ENCODE data around the gene RCOR3.
"Not testable (repeated sequence)": the region's sequence is repeated elsewhere in the genome, so short reads cannot be mapped to it uniquely, and the experiment has no call there.

The RCOR3 gene

DNA sequence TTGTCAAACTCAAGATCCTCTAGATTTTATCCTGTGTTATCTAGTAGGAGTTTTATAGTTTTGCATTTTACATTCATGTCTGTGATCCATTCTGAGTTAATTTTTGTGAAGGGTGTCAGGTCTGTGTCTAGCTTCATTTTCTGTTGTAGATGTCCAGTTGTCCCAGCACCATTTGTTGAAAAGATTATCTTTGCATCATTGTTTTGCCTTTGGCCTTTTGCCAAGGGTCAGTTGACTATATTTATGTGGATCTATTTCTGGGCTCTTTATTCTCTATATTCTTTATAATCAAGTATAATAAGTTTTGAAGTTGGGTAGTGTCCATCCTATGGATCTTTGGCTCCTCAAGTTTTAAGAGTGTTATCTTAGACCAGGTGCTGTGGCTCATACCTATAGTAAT lies 89.4 kb downstream of the RCOR3 start:
- H3K27me3 ChIP-seq = no peaks in the 10 kb centered on the region
- peaks cover 14% of the 10 kb centered on the region for H3K4me1 ChIP-seq
- no peak overlapping the region for H3K4me3 ChIP-seq
- H3K36me3 ChIP-seq = peaks cover 49% of the 10 kb centered on the region
- H4K20me1 ChIP-seq = peaks cover 27% of the 10 kb centered on the region
- TF ChIP-seq Cebpa-rat (IDR thresholded peaks at IDR 0.05) = no peak
- no peak overlapping the region for H3K4me2 ChIP-seq
- no peak overlapping the region for H3K27ac ChIP-seq
- no peak overlapping the region for H3K9ac ChIP-seq
- H3K9me3 ChIP-seq = peaks cover 38% of the 10 kb centered on the region

- no peak overlapping the region for H3K4me2 ChIP-seq
- H3K9me3 ChIP-seq = peaks cover 38% of the 10 kb centered on the region
- H3K9ac ChIP-seq = no peak overlapping the region
- peaks cover 49% of the 10 kb centered on the region for H3K36me3 ChIP-seq
- no peak for TF ChIP-seq Cebpa-rat (IDR thresholded peaks at IDR 0.05)
- H4K20me1 ChIP-seq = peaks cover 17% of the 10 kb centered on the region
- H3K27ac ChIP-seq = no peak overlapping the region
- no peaks in the 10 kb centered on the region for H3K27me3 ChIP-seq
- H3K4me1 ChIP-seq = peaks cover 24% of the 10 kb centered on the region
- H3K4me3 ChIP-seq = no peak overlapping the region
Measured at GRCh38 chr1:211349741-211350140, 90.6 kb downstream of the RCOR3 start.

GRCh38 chr1:211352055-211352454 lies 92.9 kb downstream of the RCOR3 start:
- peaks cover 38% of the 10 kb centered on the region for H3K9me3 ChIP-seq
- H3K27me3 ChIP-seq, H3K9ac ChIP-seq, H3K4me3 ChIP-seq, H4K20me1 ChIP-seq, H3K27ac ChIP-seq, H3K4me2 ChIP-seq: not testable (repeated sequence)
- H3K4me1 ChIP-seq = peaks cover 24% of the 10 kb centered on the region
- peaks cover 47% of the 10 kb centered on the region for H3K36me3 ChIP-seq

DNA sequence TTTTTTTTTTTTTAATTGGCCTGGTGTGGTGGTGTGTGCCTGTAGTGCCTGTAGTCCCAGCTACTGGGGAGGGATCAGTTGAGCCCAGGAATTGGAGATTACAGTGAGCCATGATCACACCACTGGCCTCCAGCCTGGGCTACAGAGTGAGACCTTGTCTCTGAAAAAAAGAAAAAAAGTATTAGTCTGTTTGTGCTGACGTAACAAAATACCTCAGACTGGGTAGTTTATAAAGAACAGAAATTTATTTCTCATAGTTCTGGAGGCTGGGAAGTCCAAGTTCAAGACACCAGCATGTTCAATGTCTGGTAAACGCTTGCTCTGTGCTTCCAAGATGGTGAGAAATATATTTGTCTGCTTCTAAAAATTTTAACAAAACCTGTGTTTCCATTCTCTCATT lies 93.3 kb downstream of the RCOR3 start:
- no peak for TF ChIP-seq Cebpa-rat (IDR thresholded peaks at IDR 0.05)
- H3K4me3 ChIP-seq = no peak overlapping the region
- peaks cover 24% of the 10 kb centered on the region for H3K4me1 ChIP-seq
- H3K4me2 ChIP-seq = peak overlapping the region; percentile 82
- H3K27me3 ChIP-seq = no peaks in the 10 kb centered on the region
- H3K9ac ChIP-seq = no peak overlapping the region
- H3K9me3 ChIP-seq = peaks cover 38% of the 10 kb centered on the region
- H4K20me1 ChIP-seq = no peaks in the 10 kb centered on the region
- H3K27ac ChIP-seq = peak overlapping the region; percentile 67; the same call in 1 of the 2 replicates
- peaks cover 47% of the 10 kb centered on the region for H3K36me3 ChIP-seq

DNA sequence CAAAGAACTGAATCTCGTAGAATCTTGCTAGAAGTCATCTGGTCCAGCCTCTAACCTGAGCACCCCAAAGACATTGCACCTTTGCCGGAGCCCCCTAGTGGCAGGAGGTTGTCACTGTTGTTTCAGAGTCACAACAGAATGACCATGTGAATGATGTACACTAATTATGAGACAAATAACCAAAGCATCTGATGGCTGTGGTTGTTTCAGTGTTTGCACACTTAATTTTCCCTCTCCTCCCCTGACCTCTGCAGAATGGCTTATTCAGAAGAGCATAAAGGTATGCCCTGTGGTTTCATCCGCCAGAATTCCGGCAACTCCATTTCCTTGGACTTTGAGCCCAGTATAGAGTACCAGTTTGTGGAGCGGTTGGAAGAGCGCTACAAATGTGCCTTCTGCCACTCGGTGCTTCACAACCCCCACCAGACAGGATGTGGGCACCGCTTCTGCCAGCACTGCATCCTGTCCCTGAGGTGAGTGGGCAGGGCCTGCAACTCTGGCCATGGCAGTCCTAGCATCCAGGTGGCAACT lies 93.9 kb downstream of the RCOR3 start:
- no peaks in the 10 kb centered on the region for H4K20me1 ChIP-seq
- H3K4me2 ChIP-seq = peak overlapping the region; percentile 82
- H3K9me3 ChIP-seq = peaks cover 38% of the 10 kb centered on the region
- H3K4me1 ChIP-seq = peaks cover 24% of the 10 kb centered on the region
- peak overlapping the region; percentile 15; the same call in 1 of the 2 replicates for H3K9ac ChIP-seq
- peaks cover 52% of the 10 kb centered on the region for H3K36me3 ChIP-seq
- H3K27me3 ChIP-seq = no peaks in the 10 kb centered on the region
- peak overlapping the region; percentile 67 for H3K27ac ChIP-seq
- no peak for TF ChIP-seq Cebpa-rat (IDR thresholded peaks at IDR 0.05)
- peak overlapping the region; percentile 38; the same call in 1 of the 2 replicates for H3K4me3 ChIP-seq

DNA sequence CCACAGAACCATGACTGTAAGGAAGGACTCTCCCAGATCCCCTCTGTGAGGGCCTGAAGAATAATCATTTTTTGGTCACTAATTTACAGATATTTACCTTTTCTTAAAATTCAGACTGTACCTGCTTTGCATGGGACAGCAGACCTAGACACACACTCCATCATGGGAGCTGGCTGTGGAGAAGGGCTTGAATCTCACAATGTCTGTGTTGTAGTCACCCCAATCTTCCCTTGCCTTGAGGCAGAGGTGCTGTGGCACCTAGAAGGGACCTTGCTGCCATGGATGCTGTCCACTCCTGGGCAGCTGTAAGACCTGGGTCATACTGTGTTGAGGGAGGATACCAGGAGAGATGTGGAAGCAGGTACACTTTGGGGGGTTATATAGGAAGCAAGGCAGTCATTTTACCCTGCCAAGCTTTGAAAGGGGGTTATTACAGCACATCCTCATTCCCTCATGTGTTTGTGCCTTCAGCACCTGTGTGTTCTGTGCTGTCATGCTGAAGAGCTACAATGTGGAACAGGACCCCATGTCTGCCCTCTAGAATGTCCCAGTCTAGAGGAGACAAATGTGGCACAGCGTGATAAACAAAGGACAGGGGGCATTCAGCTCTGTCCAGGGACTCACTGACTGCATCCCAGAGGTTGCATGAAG lies 94.5 kb downstream of the RCOR3 start:
- Histone ChIP-seq H3K4me2 (peak overlapping the region; percentile 82), H3K36me3 (peaks cover 57% of the 10 kb centered on the region), H3K4me3 (0 out of 2 replicates have a peak overlapping the region, but pooled peaks have one; percentile 38), H3K9ac (peak overlapping the region; percentile 15; the same call in 1 of the 2 replicates), H4K20me1 (no peaks in the 10 kb centered on the region), H3K27ac (peak overlapping the region; percentile 67), H3K9me3 (peaks cover 38% of the 10 kb centered on the region), H3K27me3 (no peaks in the 10 kb centered on the region), H3K4me1 (peaks cover 24% of the 10 kb centered on the region)
- TF ChIP-seq Cebpa-rat (IDR thresholded peaks at IDR 0.05) = no peak

DNA sequence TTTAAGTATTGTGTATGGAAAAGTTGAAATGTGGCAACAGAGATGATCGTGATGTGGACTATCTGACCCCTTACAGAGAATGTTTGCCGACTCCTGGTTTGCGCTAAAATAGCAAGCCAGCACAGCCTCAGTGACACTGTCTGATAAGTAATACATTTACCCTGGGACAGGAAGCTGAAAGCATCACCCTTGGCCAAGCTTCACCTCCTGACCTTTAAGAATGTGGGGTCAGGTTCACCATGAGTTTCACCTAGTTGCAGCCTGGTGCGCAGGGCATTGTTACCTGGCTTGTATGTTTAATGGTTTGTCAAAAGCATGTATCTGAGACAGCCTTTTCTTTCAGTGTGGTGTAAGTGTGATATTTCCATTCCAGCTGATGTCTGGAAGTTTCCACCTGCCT lies 96.7 kb downstream of the RCOR3 start:
- peaks cover 18% of the 10 kb centered on the region for H3K9me3 ChIP-seq
- no peak overlapping the region for H3K9ac ChIP-seq
- peaks cover 69% of the 10 kb centered on the region for H3K36me3 ChIP-seq
- H4K20me1 ChIP-seq = no peaks in the 10 kb centered on the region
- H3K27ac ChIP-seq = no peak overlapping the region
- no peak overlapping the region for H3K4me2 ChIP-seq
- H3K27me3 ChIP-seq = no peaks in the 10 kb centered on the region
- no peak overlapping the region for H3K4me3 ChIP-seq
- H3K4me1 ChIP-seq = peaks cover 24% of the 10 kb centered on the region
- TF ChIP-seq Cebpa-rat (IDR thresholded peaks at IDR 0.05) = no peak

DNA sequence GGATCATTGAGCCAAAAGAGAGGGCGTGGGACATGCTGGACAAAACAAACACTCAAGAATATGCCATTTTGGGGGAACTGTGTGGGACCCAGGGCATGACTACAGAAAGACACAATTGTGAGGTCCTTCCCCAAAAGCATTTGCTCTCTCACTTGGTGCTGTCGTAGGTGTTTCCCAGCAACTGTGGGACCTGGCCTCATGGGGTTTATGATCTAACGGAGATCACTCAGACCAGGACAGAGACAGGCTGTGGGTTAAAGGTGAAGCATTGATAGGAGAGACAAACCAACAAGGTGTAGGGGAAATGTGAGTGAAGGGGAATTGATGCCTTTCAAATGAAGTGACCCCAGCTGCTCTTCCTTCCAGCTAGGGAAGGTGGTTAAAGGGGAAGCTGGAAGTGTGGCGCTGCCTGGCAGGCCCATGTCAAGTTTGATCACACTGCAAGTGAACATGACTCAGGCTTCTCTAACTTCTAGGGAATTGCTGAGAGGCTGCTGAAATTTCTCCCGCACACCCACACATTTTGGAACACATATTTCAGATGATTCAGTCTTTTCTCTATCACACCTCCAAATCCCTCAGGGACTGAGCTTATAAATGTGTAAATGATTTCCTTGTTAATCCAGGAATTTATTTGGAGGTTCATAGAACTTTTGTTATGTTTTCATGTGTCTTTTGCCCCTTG lies 97.7 kb downstream of the RCOR3 start:
- H3K4me2 ChIP-seq = no peak overlapping the region
- H3K27me3 ChIP-seq = no peaks in the 10 kb centered on the region
- no peaks in the 10 kb centered on the region for H4K20me1 ChIP-seq
- no peak for TF ChIP-seq Cebpa-rat (IDR thresholded peaks at IDR 0.05)
- peaks cover 8% of the 10 kb centered on the region for H3K9me3 ChIP-seq
- no peak overlapping the region for H3K9ac ChIP-seq
- H3K4me1 ChIP-seq = peaks cover 24% of the 10 kb centered on the region
- no peak overlapping the region for H3K27ac ChIP-seq
- H3K4me3 ChIP-seq = no peak overlapping the region
- peaks cover 75% of the 10 kb centered on the region for H3K36me3 ChIP-seq

- no peaks in the 10 kb centered on the region for H3K27me3 ChIP-seq
- H3K4me3 ChIP-seq = no peak overlapping the region
- no peaks in the 10 kb centered on the region for H3K9me3 ChIP-seq
- H3K4me1 ChIP-seq = peaks cover 8% of the 10 kb centered on the region
- no peak overlapping the region for H3K9ac ChIP-seq
- peaks cover 78% of the 10 kb centered on the region for H3K36me3 ChIP-seq
- no peak overlapping the region for H3K27ac ChIP-seq
- no peak overlapping the region for H3K4me2 ChIP-seq
- H4K20me1 ChIP-seq = no peaks in the 10 kb centered on the region
- no peak for TF ChIP-seq Cebpa-rat (IDR thresholded peaks at IDR 0.05)
Measured at GRCh38 chr1:211358685-211359084, 99.5 kb downstream of the RCOR3 start.

- Histone ChIP-seq H3K9me3 (no peaks in the 10 kb centered on the region), H4K20me1 (no peaks in the 10 kb centered on the region), H3K4me3 (no peak overlapping the region), H3K4me2 (no peak overlapping the region), H3K9ac (no peak overlapping the region), H3K4me1 (no peaks in the 10 kb centered on the region), H3K27ac (no peak overlapping the region), H3K36me3 (peaks cover 81% of the 10 kb centered on the region), H3K27me3 (no peaks in the 10 kb centered on the region)
- no peak for TF ChIP-seq Cebpa-rat (IDR thresholded peaks at IDR 0.05)
Measured at GRCh38 chr1:211359876-211360275, 100.7 kb downstream of the RCOR3 start.

Data from BLaER1 (cell line).